ENCODE data around the gene LHFPL3.

Gene LHFPL3

DNA sequence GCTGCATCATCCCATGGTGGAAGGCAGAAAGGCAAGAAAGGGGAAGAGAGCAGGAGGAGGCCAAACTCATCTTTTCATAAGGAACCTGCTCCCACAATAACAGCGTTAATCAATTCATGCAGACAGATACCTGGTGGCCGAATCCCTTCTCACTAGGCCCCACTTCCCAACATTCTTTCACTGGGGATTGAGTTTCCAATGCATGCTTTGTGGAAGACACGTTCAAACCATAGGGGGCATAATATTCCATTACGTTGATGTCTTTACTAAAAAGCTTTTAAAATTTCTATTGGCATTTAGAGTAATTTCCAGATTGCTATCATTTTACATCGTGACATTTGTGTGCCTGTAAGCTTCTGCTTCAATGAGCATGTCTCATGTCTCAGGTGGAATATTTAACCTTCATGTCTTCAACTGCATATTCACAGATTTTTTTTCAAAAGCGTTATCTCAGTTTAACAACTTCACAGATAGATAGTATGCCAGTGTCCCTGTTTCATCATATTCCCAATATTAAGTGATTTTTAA, 88.5 kb downstream of the LHFPL3 start:
- Mint-ChIP-seq H3K27ac (no peak overlapping the region), H3K27me3 (ENCODE audit: low read depth) (no peaks in the 10 kb centered on the region), H3K36me3 (ENCODE audit: low read depth) (no peaks in the 10 kb centered on the region), H3K4me3 (no peak overlapping the region), H3K4me1 (no peaks in the 10 kb centered on the region), H3K9me3 (no peaks in the 10 kb centered on the region)
- TF ChIP-seq CTCF (IDR thresholded peaks at IDR 0.05; ENCODE audit: unreplicated experiment in 3 of 3): no peak

- no peak overlapping the region for H3K27ac Mint-ChIP-seq
- H3K4me3 Mint-ChIP-seq: no peak overlapping the region
- no peaks in the 10 kb centered on the region for H3K27me3 Mint-ChIP-seq (ENCODE audit: low read depth)
- H3K4me1 Mint-ChIP-seq: no peaks in the 10 kb centered on the region
- H3K9me3 Mint-ChIP-seq: no peaks in the 10 kb centered on the region
- TF ChIP-seq CTCF (IDR thresholded peaks at IDR 0.05; ENCODE audit: unreplicated experiment in 3 of 3): no peak
- H3K36me3 Mint-ChIP-seq (ENCODE audit: low read depth): no peaks in the 10 kb centered on the region
Measured at GRCh38 chr7:104431930-104432329, 103.5 kb downstream of the LHFPL3 start.

DNA sequence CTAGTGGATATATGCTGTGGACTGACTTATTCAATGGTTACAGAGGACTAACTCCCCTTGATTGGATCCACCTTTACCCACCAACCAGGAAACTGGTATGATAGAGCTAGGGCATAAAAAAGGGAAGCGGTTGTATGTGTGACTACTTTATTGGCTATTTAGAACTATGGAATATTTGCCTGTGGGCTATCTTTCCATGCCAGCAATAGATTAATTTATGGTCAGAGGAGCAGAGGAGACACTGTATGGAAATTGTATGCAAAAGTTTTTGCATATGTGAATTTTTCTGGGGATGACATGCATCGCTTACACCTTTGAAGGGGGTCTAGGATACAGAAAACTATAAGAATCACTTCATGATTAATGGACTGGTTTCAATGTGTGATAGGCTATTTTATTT, 105.7 kb downstream of the LHFPL3 start:
- Mint-ChIP-seq H3K36me3 (ENCODE audit: low read depth) (no peaks in the 10 kb centered on the region), H3K9me3 (no peaks in the 10 kb centered on the region), H3K4me3 (no peak overlapping the region), H3K27ac (no peak overlapping the region), H3K27me3 (ENCODE audit: low read depth) (no peaks in the 10 kb centered on the region), H3K4me1 (no peaks in the 10 kb centered on the region)
- TF ChIP-seq CTCF (IDR thresholded peaks at IDR 0.05; ENCODE audit: unreplicated experiment in 3 of 3): no peak

DNA sequence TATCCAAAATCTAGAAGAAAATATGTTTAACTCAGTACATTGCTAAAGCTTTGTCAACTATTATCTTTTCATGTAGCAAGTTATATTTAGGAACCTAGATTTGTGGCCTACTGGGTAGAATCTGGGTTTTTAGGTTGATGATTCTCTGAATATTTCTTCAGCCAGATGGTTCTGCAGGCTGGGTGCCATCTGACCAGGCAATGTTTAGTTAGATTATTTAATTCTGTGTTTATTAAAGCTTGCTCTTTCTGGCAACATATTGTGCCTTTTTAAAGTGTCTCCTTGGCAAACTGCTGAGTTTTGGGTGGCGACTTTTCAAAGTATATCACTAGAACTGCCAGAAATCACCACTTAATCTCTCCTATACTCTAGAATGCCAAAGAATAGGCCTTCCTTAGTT, 114.1 kb downstream of the LHFPL3 start:
- Mint-ChIP-seq H3K9me3 (no peaks in the 10 kb centered on the region), H3K27ac (no peak overlapping the region), H3K36me3 (ENCODE audit: low read depth) (no peaks in the 10 kb centered on the region), H3K4me1 (no peaks in the 10 kb centered on the region), H3K4me3 (no peak overlapping the region), H3K27me3 (ENCODE audit: low read depth) (no peaks in the 10 kb centered on the region)
- TF ChIP-seq CTCF (IDR thresholded peaks at IDR 0.05; ENCODE audit: unreplicated experiment in 3 of 3): no peak

DNA sequence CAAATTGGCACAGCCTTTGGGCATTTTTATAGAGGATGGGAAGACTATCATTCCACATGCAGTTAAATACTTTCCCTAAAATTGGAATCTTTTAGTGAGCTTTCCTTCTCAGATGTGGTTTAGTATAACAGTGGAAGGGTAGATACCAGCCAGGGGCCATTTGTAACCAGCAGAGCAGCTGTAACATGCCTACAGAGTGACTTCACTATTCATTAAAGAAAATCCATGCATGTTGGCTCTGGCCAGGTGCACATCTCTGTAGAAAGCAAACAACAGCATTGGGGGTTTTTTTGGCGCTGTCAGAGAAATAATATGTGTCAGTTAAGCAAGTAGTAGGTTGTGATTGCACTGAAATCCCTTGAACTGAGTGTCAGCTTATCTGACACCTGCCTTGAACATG, 115.6 kb downstream of the LHFPL3 start:
- TF ChIP-seq CTCF (IDR thresholded peaks at IDR 0.05; ENCODE audit: unreplicated experiment in 3 of 3): no peak
- H3K36me3 Mint-ChIP-seq (ENCODE audit: low read depth): no peaks in the 10 kb centered on the region
- H3K27ac Mint-ChIP-seq: no peak overlapping the region
- H3K9me3 Mint-ChIP-seq: no peaks in the 10 kb centered on the region
- H3K27me3 Mint-ChIP-seq (ENCODE audit: low read depth): no peaks in the 10 kb centered on the region
- H3K4me3 Mint-ChIP-seq: no peak overlapping the region
- H3K4me1 Mint-ChIP-seq: no peaks in the 10 kb centered on the region

DNA sequence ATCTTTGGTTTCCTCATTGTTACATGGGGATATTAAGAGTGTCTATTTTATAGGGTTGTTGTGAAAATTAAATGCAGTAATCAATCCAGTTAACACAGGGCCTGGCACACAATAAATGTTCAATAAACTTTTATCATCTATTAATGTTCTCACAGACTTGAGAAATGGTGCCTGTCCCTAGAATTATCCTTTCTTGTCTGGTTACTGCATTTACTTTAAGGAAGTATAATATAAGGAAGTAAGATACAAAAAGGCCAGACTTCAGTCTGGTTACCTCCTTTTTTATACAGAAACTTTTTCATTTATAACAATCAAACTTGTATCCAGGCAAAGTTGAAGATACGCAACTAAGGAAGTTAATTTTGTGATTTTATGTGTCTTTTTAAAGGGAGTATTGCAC, 117.0 kb downstream of the LHFPL3 start:
- Mint-ChIP-seq H3K36me3 (ENCODE audit: low read depth) (no peaks in the 10 kb centered on the region), H3K4me1 (no peaks in the 10 kb centered on the region), H3K27ac (no peak overlapping the region), H3K9me3 (no peaks in the 10 kb centered on the region), H3K27me3 (ENCODE audit: low read depth) (no peaks in the 10 kb centered on the region), H3K4me3 (no peak overlapping the region)
- TF ChIP-seq CTCF (IDR thresholded peaks at IDR 0.05; ENCODE audit: unreplicated experiment in 3 of 3): no peak
